ENCODE measurements around the gene CADPS2.

DNA sequence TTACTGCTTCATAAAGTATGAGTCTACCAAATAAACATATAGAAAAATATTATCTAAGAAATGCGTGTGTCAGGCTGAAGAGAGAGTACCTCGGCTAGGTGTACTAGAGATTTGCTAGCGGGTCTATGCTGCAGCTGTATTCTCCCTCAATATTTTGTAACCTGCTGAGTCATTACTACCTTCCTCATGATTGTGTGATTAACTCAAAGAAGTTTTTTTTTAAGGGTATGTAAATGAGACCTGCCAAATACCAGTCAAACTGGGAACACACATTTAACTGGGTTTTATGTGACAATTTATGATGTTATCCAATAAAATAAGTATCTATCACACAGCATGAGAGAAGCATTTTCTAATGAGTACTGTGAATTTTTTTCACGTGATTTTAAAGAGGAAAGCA lies 367.8 kb downstream of the CADPS2 start:
- TF ChIP-seq, protein P1, sequence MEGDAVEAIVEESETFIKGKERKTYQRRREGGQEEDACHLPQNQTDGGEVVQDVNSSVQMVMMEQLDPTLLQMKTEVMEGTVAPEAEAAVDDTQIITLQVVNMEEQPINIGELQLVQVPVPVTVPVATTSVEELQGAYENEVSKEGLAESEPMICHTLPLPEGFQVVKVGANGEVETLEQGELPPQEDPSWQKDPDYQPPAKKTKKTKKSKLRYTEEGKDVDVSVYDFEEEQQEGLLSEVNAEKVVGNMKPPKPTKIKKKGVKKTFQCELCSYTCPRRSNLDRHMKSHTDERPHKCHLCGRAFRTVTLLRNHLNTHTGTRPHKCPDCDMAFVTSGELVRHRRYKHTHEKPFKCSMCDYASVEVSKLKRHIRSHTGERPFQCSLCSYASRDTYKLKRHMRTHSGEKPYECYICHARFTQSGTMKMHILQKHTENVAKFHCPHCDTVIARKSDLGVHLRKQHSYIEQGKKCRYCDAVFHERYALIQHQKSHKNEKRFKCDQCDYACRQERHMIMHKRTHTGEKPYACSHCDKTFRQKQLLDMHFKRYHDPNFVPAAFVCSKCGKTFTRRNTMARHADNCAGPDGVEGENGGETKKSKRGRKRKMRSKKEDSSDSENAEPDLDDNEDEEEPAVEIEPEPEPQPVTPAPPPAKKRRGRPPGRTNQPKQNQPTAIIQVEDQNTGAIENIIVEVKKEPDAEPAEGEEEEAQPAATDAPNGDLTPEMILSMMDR (conservative IDR thresholded peaks at IDR 0.05; ENCODE audit: low read depth, low read length), result no peak
- TF ChIP-seq, protein P2, sequence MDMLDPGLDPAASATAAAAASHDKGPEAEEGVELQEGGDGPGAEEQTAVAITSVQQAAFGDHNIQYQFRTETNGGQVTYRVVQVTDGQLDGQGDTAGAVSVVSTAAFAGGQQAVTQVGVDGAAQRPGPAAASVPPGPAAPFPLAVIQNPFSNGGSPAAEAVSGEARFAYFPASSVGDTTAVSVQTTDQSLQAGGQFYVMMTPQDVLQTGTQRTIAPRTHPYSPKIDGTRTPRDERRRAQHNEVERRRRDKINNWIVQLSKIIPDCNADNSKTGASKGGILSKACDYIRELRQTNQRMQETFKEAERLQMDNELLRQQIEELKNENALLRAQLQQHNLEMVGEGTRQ (IDR thresholded peaks at IDR 0.05; ENCODE audit: low read depth, low read length), result no peak
- no peak for TF ChIP-seq MXI1 (IDR thresholded peaks at IDR 0.05; ENCODE audit: borderline replicate concordance, low read depth, low read length)
- no peak for TF ChIP-seq BHLHE40 (IDR thresholded peaks at IDR 0.05; ENCODE audit: low read depth, low read length)
- TF ChIP-seq RFX5 (IDR thresholded peaks at IDR 0.05; ENCODE audit: low read depth, low read length), result no peak
- TF ChIP-seq RAD21 (IDR thresholded peaks at IDR 0.05; ENCODE audit: low read length), result no peak
- TF ChIP-seq POLR2A (IDR thresholded peaks at IDR 0.05; ENCODE audit: low read depth, low read length), result no peak
